ENCODE results near the gene NPC2. TPM values are rescaled to one million over a fixed set of nuclear protein-coding genes. Genes with fewer than 3 reads are reported as not detected.

The NPC2 gene
- total RNA-seq, 4 donors from 2014 or later, result 229 to 483 (median 297) TPM

- WGBS, 2 donors, result 81 to 83% methylated on average over 7 to 10 of the region's 10 CpGs
- intact Hi-C loops (cut with DNase I; ENCODE audit: low total_unique reads), result no loop called here
- TF ChIP-seq CTCF (IDR thresholded peaks at IDR 0.05), result no peak
- no peak for TF ChIP-seq POLR2A (IDR thresholded peaks at IDR 0.05)
- H3K4me3 ChIP-seq (ENCODE audit: low read depth, poor library complexity, severe bottlenecking), result no peak overlapping the region
- no peak for DNase-seq (ENCODE audit: low spot score in 2 of 2)
Observed at GRCh38 chr14:74535756-74536325, 42.7 kb upstream of the NPC2 start.

GRCh38 chr14:74533576-74533975 lies 40.5 kb upstream of the NPC2 start:
- intact Hi-C loops (cut with DNase I; ENCODE audit: low total_unique reads), result no loop called here
- TF ChIP-seq CTCF (IDR thresholded peaks at IDR 0.05) (no peak), POLR2A (IDR thresholded peaks at IDR 0.05) (no peak)
- no peak for DNase-seq (ENCODE audit: low spot score in 2 of 2)
- 77 to 84% methylated on average over 7 of the region's 7 CpGs for WGBS, 2 donors
- H3K4me3 ChIP-seq (ENCODE audit: low read depth, poor library complexity, severe bottlenecking), result no peak overlapping the region

- 91 to 96% methylated on average over 10 of the region's 10 CpGs for WGBS, 2 donors
- no peak overlapping the region for H3K4me3 ChIP-seq (ENCODE audit: low read depth, poor library complexity, severe bottlenecking)
- no peak for TF ChIP-seq POLR2A (IDR thresholded peaks at IDR 0.05)
- TF ChIP-seq CTCF (IDR thresholded peaks at IDR 0.05), result no peak
Observed at GRCh38 chr14:74532246-74532645, 39.1 kb upstream of the NPC2 start.

GRCh38 chr14:74531467-74531866 lies 38.4 kb upstream of the NPC2 start:
- WGBS, 2 donors, result 54 to 88% methylated on average over 1 to 3 of the region's 5 CpGs
- no peak overlapping the region for H3K4me3 ChIP-seq (ENCODE audit: low read depth, poor library complexity, severe bottlenecking)
- intact Hi-C loops (cut with DNase I; ENCODE audit: low total_unique reads), result no loop called here
- DNase-seq (ENCODE audit: low spot score in 2 of 2), result no peak
- TF ChIP-seq CTCF (IDR thresholded peaks at IDR 0.05) (no peak), POLR2A (IDR thresholded peaks at IDR 0.05) (no peak)

More at GRCh38 chr14:74532246-74532645, 39.1 kb upstream of the NPC2 start:
- intact Hi-C loops (cut with DNase I; ENCODE audit: low total_unique reads), result no loop called here
- DNase-seq (ENCODE audit: low spot score in 2 of 2), result no peak

GRCh38 chr14:74531006-74531405 lies 37.9 kb upstream of the NPC2 start:
- TF ChIP-seq POLR2A (IDR thresholded peaks at IDR 0.05) (no peak), CTCF (IDR thresholded peaks at IDR 0.05) (no peak)
- 76 to 82% methylated on average over 3 of the region's 3 CpGs for WGBS, 2 donors
- intact Hi-C loops (cut with DNase I; ENCODE audit: low total_unique reads), result no loop called here
- DNase-seq (ENCODE audit: low spot score in 2 of 2), result no peak
- H3K4me3 ChIP-seq (ENCODE audit: low read depth, poor library complexity, severe bottlenecking), result no peak overlapping the region

GRCh38 chr14:74528886-74529285 lies 35.8 kb upstream of the NPC2 start:
- no peak for DNase-seq (ENCODE audit: low spot score in 2 of 2)
- no peak overlapping the region for H3K4me3 ChIP-seq (ENCODE audit: low read depth, poor library complexity, severe bottlenecking)
- TF ChIP-seq POLR2A (IDR thresholded peaks at IDR 0.05) (no peak), CTCF (IDR thresholded peaks at IDR 0.05) (no peak)
- WGBS, 2 donors, result 87 to 94% methylated on average over 8 to 10 of the region's 10 CpGs
- intact Hi-C loops (cut with DNase I; ENCODE audit: low total_unique reads), result no loop called here

Data from lower leg skin (tissue), 4 donors.